Bronchial epithelial cell (primary cell): ENCODE measurements around the gene CYP27C1. TPM values are rescaled to one million over a fixed set of nuclear protein-coding genes. Genes with fewer than 3 reads are reported as not detected.

Experiments
- DNase-seq: peaks from one replicate; pipeline ENCODE4 v3.0.0-alpha.2; 2010; ENCODE audit warnings: low read depth
- FAIRE-seq: peaks from 2 replicates; lab custom pipeline; 2011; peaks lifted over from hg19 to GRCh38; lab: Jason Lieb, UNC
- H3K27me3 ChIP-seq: 2 replicates; pipeline ENCODE4 v1.5.1; 2011; ENCODE audit warnings: low read length; ENCODE audit not compliant: control insufficient read depth, insufficient read depth
- H3K36me3 ChIP-seq: 2 replicates; pipeline ENCODE4 v1.5.1; 2011; ENCODE audit warnings: low read length; ENCODE audit not compliant: control insufficient read depth, insufficient read depth
- H3K4me3 ChIP-seq: 2 replicates; pipeline ENCODE4 v1.5.1; 2011; ENCODE audit warnings: mild to moderate bottlenecking, low read depth, low read length, control low read depth
- CTCF ChIP-seq: IDR thresholded peaks from 2 replicates; pipeline ENCODE4 v1.5.1; 2011; ENCODE audit warnings: mild to moderate bottlenecking, moderate library complexity, low read length, control low read depth, inconsistent platforms; ENCODE audit not compliant: insufficient read depth, severe bottlenecking
- total RNA-seq: library from RNA; depleted of rRNA; stranded (reverse); fragments of >200 nt; gene quantifications from 2 replicates; pipeline ENCODE4 v1.2.1, GENCODE V29; 2014

The CYP27C1 gene
- total RNA-seq, 1 donor from 2014 or later = 0.26 TPM

DNA sequence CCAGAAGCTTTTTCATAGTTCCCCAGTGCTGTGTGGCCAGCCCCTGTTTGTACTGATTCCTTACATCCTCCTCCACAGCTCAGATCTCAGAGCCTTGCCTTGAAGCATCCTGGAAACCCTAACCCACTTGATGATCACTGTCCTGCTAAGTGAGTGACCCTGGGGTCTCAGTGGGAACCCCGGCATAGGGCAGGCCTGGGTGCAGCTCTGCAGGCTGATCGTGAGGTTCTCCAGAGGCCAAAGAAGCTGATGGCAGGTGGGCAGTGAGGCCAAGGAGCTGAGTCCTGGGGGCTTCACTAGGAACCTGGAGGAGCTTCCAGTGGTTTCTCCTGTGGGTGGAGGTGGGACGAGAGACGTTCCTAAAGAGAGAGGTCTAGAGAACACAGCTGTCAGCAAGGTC lies 65.7 kb downstream of the CYP27C1 start:
- H3K4me3 ChIP-seq = no peak overlapping the region
- FAIRE-seq (no peak), DNase-seq (no peak)
- no peak for TF ChIP-seq CTCF
- no peaks in the 10 kb centered on the region for H3K27me3 ChIP-seq
- H3K36me3 ChIP-seq = no peaks in the 10 kb centered on the region

DNA sequence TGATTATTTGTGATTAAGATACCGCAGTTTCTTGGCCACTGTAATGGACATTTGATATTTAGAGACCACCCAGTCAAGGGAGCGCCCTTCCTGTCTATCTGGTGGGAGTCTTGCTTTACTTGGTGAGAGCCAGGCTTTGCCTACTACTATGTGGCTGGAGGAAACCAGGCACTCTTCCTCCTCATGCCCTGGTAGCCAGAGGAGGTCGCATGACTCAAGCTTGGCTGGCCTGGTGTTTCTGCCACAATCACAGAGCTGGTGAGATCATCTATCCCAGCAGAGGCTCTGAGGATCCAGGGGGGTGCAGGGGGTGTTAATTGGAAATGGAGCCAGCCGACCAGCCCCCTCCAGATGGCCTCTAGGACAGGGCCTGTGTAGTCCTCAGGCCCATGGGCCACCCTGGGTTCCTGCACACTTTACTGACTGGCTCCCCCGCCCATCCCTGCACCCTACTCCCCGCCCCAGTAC lies 66.4 kb downstream of the CYP27C1 start:
- Histone ChIP-seq H3K4me3 (no peak overlapping the region), H3K36me3 (no peaks in the 10 kb centered on the region), H3K27me3 (no peaks in the 10 kb centered on the region)
- no peak for TF ChIP-seq CTCF
- DNase-seq (peak; percentile 69), FAIRE-seq (no peak)

DNA sequence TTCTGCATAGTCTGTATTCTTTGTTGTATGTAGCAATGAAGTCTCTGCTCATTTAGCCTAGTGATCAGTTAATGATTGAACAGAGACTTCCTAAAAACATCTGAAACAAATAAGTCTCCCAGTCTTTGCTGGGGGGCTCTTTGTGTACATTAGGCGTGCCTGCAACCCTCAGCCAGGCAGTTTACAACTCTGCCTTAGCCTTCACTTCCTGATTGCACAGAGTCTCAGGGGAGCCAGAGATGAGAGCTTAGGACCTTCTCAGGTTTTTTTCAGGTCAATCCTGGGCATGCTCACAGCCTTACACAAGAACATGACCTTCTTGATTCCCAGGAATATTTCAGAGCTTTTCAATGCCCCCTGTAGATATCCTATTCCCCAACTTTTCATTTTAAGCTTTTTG lies 69.1 kb downstream of the CYP27C1 start:
- H3K36me3 ChIP-seq = no peaks in the 10 kb centered on the region
- no peak for TF ChIP-seq CTCF
- H3K27me3 ChIP-seq = no peaks in the 10 kb centered on the region
- no peak for DNase-seq
- FAIRE-seq = no peak
- H3K4me3 ChIP-seq = no peak overlapping the region

GRCh38 chr2:127149384-127149783 lies 70.7 kb downstream of the CYP27C1 start:
- Histone ChIP-seq H3K4me3 (no peak overlapping the region), H3K27me3 (no peaks in the 10 kb centered on the region), H3K36me3 (no peaks in the 10 kb centered on the region)
- TF ChIP-seq CTCF = no peak
- no peak for FAIRE-seq
- DNase-seq = peak; percentile 88

DNA sequence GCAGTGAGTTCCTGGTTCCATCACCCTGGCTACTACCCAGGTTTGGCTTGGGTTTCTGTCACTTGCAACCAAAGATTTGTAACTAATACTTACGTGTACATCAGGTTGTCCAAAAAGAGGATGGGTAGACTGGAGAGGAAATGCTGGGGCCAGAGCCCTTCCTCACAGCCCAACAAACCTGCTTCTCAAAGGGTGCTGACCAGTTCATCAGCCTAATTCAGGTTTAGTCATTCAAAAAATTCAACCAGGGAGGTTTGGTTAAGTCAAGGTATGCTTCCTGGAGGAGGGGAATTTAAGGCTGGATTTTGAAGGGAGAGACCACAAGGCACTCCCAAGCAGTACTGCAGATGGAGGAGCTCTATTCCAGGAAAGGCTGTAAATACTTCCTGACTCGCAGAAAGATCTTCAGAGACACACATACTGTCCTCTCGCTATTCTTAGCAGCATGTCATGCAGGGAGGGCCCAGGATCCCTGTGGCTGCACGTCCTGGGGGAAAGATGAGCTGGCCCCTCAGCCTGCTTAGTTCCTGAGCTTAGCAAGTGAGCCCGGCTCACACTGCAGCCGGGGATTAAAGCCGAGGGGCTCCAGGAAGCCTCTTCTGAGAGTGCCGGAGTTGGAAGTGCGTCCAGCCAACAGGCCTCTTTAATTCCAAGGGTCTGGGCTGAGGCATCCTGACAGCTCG lies 73.1 kb downstream of the CYP27C1 start:
- Histone ChIP-seq H3K27me3 (no peaks in the 10 kb centered on the region), H3K36me3 (no peaks in the 10 kb centered on the region), H3K4me3 (no peak overlapping the region)
- no peak for TF ChIP-seq CTCF
- no peak for DNase-seq
- FAIRE-seq = no peak

GRCh38 chr2:127146071-127146725 lies 73.9 kb downstream of the CYP27C1 start:
- FAIRE-seq = no peak

More at GRCh38 chr2:127146071-127146725, 73.9 kb downstream of the CYP27C1 start:
- no peak for TF ChIP-seq CTCF
- DNase-seq = no peak
- no peak overlapping the region for H3K4me3 ChIP-seq
- H3K27me3 ChIP-seq = no peaks in the 10 kb centered on the region
- H3K36me3 ChIP-seq = no peaks in the 10 kb centered on the region
